ENCODE results near the gene NBAS.

DNA sequence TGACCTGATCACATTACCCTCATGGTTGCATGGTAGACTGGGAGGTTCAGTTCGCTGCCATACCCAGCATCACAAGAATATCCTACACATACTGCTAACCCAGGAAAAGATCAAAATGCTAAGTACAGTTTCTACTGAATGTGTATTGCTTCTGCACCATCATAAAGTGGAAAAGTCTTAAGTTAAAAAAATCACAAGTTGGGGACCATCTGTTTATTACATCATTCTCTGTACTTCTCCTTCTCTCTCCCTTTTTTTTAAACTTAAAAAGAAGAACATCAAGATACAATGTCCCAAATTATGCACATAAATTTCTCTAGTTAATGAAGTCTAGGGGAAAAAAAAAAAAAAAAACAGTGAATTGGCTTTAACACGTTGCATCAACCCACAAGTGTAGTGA, 43.3 kb downstream of the NBAS start:
- TF ChIP-seq CTCF (conservative IDR thresholded peaks at IDR 0.05 in 1 of 2, IDR thresholded peaks at IDR 0.05 in 1 of 2; ENCODE audit: low read depth in 1 of 2, low read length in 2 of 2) = no peak
- no peak for TF ChIP-seq EZH2 (IDR thresholded peaks at IDR 0.05; ENCODE audit: low read length, missing control alignments)
